GM10847 (cell line): ENCODE results near the gene DNAH17.

Experiments
- POLR2A ChIP-seq: IDR thresholded peaks from 2 replicates; pipeline ENCODE4 v1.6.1; 2011; ENCODE audit not compliant: insufficient read length; ENCODE audit errors: extremely low read depth

DNAH17 gene, protein sequence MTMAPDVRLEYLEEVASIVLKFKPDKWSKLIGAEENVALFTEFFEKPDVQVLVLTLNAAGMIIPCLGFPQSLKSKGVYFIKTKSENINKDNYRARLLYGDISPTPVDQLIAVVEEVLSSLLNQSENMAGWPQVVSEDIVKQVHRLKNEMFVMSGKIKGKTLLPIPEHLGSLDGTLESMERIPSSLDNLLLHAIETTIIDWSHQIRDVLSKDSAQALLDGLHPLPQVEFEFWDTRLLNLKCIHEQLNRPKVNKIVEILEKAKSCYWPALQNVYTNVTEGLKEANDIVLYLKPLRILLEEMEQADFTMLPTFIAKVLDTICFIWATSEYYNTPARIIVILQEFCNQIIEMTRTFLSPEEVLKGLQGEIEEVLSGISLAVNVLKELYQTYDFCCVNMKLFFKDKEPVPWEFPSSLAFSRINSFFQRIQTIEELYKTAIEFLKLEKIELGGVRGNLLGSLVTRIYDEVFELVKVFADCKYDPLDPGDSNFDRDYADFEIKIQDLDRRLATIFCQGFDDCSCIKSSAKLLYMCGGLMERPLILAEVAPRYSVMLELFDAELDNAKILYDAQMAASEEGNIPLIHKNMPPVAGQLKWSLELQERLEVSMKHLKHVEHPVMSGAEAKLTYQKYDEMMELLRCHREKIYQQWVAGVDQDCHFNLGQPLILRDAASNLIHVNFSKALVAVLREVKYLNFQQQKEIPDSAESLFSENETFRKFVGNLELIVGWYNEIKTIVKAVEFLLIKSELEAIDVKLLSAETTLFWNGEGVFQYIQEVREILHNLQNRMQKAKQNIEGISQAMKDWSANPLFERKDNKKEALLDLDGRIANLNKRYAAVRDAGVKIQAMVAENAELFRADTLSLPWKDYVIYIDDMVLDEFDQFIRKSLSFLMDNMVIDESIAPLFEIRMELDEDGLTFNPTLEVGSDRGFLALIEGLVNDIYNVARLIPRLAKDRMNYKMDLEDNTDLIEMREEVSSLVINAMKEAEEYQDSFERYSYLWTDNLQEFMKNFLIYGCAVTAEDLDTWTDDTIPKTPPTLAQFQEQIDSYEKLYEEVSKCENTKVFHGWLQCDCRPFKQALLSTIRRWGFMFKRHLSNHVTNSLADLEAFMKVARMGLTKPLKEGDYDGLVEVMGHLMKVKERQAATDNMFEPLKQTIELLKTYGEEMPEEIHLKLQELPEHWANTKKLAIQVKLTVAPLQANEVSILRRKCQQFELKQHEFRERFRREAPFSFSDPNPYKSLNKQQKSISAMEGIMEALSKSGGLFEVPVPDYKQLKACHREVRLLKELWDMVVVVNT (N-terminal part only)

DNA sequence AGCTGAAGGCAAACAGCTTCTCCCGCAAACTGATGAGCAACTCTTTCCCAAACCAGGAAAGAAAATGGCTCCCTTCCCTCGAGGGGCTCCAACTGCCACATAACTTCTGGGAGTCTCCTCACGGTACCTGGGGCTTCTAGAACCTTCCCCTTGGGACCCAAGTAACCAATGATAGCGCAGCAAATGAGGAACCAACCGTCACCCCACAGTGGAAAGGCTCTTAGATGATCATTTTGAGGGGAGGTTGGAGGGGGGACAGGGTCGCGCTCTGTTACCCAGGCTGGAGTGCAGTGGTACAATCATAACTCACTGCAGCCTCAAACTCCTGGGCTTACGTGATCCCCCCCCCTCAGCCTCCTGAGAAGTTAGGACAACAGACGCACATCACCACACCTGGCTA, at the start of gene DNAH17:
TSS of gene DNAH17 (minus strand) at position 101 of the 400 bp plus-strand sequence. CDS start 2,339 bp downstream, outside the sequence.
- no peak for TF ChIP-seq POLR2A

DNA sequence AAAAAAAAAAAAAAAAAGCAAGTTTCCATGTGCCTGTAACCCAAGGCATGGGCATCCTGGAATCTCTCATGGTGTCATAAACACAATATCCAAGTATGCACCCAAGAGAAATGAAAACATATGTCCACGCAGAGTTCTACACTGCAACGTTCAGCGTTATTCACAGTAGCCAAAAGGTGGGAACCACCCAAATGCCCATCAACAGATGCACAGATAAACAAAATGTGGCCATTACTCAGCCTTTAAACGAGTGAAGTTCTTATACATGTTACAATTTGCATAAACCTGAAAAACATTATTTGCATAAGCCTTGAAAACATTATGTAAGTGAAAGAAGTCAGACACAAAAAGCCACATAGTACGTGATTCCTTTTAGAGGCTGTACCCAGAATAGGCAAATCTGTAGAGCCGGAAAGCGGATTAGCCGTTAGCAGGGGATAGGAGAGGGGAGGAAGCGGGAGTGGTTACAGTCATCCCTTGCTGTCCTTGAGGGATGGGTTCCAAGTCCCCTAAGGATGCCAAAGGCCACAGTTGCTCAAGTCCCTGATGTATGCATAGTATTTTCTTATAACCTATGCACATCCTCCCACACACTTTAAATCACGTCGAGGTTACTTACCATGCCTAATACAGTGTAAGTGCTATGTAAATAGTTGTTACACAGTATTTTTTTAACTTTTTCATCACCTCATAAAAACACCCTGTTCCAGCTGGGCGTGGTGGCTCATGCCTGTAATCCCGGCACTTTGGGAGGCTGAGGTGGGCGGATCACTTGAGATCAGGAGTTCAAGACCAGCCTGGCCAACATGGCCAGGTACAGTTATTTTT, 47.3 kb upstream of the DNAH17 start:
- TF ChIP-seq POLR2A, result no peak

DNA sequence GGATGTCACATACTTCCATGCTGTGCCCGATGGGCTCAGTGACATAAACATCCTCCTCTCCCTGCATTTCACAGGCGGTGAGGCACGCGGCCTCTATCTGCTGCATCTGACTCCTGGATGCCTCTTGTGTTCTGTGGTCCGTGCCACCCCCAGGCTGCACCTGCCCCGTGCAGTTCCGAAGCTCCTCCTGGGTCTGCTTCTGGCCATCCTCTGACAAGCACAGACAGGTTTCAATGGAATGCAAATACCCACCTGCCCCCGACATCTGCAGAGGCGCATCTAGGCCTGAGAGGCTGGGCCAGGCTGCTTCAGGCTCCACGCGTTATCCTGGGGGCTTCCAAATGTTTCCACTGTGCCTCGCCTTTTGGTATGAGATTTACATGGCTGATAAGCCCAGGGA, 46.3 kb upstream of the DNAH17 start:
- no peak for TF ChIP-seq POLR2A

DNA sequence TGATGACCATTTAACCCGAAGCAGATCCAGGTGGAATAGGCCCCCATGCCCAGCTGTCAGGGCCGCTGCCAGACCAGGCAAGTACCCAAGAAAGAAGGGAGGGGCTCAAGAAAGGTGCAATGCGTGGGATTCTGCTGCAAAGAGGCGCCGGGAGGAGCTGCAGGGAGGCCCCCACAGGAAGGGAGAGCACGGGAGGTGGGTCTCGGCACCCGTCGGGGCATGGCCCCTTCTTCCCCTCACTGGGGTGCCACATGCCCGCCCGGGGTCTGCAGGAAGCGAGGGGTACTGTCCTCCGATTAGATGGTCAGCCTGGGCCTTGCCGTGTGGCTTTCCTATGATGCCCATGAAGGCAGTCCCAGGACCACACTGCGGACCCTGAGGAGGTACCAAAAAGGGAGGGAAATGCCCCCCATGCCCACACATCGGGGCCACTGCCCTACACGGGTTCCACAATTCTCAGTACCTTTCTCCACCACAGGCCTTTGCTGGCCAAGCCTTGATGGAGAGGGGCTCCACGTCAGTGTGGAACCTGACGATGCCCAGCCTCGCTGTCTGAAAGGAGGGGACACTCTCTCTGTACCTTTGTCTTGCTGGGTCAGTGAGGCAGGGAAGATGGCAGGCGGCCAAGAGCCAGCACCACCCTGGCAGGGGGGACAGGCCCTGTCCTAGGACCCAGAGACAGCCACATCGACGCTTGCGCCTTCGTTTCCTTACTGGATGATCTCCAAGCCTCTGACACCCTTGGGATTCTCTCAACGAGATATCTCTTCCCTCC, 45.5 kb upstream of the DNAH17 start:
- TF ChIP-seq POLR2A, result no peak

DNA sequence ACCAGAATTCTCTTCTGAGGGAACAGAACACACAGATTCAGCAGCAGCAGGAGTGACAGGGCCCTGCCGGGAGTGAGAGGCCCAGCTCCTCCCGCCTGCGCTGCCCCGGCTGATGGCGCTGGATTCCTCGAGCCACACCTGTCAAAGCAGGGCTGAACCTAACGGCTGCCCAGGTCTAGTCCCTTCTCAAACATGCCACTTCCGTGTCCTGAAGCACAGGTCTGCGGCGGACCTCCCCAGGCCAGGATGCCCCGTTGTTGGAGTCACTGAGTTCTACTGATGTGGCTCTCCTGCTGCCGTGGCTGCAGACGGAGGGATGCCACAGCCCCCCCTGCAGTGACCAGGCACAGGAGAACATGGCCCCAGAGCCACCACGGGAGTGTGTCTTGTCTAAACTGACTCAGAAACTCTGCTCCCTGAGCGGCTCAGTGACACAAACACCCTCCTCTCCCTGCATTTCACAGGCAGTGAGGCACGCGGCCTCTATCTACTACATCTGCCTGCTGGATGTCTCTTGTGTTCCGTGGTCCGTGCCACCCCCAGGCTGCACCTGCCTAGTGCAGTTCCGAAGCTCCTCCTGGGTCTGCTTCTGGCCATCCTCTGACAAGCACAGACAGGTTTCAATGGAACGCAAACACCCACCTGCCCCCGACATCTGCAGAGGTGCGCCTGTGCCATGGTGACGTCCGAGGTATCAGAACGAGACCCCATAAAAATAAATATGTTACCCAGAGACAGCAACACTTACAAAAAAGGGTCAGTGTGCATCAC, 44.7 kb upstream of the DNAH17 start:
- no peak for TF ChIP-seq POLR2A

DNA sequence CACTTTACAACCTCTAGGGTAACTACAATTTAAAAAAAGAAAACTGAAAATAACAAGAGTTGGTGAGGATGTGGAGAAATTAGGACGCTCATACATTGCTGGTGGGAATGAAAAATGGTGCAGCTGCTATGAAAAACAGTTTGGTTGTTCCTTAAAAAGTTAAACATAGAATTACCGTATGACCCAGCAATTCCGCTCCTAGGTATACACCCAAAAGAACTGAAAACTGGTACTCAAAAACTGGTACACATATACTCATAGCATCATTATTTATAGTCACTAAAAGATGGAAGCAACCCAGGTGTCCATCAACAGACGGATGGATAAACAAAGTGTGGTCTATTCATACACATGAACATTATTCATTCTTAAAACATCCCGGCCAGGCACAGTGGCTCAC, 42.9 kb upstream of the DNAH17 start:
- TF ChIP-seq POLR2A, result no peak

DNA sequence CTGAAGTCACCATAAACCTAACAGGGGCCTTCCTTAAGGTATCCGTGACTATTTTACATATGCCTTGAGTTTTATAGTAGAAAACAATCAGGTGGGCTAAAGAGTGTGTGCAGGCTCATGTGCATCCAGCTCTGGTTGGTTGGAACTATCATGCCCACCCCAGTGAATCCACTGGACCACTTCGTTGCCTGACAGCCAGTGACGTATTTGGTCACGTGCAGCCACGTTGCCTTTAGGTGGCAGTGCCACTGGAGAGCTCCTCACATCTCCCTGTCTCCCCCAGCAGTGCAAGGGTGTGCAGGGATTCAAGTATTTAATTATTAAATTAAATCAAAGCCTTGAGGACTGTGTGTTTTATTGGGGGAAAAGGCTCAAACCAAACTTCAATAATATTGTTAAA, 42.1 kb upstream of the DNAH17 start:
- TF ChIP-seq POLR2A, result no peak

DNA sequence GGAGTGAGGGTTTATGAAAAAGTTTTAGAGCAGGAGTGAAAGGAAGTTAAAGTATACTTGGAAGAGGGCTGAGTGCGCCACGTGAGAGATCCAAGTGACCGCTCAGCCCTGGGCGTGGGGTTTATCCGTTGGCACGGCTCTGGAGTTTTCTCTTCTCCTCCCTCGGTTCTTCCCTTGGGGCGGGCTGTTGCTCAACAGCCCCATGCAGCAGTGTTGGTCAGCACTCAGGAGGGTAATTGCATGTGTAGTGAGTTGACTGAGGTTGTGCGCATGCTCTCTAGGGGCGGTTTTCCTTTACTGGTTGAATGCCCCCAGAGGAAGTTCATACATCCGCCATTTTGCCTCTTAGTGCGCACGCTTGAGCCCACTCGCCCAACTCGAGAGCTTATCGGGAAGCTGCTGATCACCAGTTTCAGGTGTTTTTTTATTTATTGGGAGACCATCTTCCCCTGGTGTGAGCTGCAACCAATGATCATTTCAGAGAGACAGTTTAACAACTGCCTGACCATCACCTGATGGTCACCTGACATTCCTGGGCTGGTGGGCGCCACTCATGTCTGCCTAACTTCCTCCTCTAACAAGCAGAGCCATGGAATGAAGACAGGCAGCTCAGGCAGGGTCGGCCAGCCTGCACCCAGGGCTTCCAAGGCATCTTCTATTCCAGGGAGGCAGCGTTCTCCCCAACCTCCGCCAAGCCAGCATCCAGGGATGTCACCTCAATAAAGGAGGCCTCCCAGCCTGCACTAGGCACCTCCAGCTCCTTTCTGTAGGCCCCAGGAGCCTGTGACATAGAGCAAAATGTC, 41.3 kb upstream of the DNAH17 start:
- no peak for TF ChIP-seq POLR2A

DNA sequence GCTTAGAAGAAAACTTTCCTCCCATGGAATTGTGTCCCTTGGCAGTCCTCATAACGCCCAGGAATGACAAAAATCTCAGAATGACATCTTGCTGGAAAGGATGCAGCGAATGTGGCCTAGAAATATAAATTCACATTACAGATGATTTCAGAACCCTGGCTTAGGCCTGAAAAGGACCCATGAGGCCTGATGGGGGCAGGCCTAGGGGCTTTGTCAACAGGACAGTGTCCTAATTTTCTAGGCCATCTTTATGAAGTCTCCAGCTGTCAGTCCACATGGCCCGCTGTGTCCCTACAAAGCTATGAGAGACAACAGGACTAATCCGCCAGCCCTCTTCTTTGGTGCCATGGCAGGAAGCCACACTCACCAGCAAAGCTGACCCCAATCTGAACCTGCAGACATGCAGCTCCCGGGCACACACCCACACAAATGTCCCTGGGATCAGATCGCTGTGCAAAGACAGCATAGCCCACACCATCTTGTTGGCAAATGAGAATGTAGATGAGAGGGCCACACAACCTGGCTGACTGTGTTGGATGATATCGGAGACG, 40.4 kb upstream of the DNAH17 start:
- no peak for TF ChIP-seq POLR2A

DNA sequence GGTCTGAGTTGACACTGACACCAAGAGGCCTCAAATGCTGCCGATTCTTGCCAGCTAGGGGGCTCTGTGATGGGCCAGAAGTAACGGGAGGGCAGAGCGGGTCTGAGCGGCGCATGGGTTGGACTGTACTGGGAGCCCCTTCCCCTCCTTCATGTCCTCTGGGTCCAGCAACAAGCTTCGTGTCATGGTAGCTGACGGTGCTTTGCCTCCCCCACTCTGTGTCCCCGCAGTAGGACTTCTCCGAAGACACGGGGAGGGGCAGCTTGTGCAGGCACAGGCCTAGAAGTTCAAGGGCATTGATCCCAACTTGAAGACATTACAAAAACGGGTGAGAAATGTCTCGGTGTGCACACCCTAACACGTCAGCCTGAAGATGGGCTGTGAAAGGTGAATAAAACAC, 39.8 kb upstream of the DNAH17 start:
- TF ChIP-seq POLR2A, result no peak

DNA sequence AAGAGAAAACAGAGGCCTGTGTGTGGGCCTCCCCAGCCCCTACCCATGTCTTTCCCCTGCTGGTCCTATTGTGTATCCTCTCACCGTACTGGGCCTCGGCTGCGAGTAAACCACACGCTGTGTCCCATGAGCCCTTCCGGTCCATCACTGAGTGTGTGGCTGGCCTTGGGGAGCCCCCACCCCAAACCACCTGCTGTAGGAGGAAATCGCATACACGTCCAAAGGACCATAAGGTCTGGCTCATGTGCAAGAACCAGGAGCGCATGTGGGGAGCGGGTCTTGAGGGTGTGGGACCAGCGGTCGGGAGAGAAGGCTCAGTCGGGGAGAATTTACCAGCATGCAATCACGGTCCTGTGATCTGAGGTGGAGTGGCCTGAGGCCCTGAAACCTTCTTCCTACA, 38.4 kb upstream of the DNAH17 start:
- TF ChIP-seq POLR2A, result no peak

DNA sequence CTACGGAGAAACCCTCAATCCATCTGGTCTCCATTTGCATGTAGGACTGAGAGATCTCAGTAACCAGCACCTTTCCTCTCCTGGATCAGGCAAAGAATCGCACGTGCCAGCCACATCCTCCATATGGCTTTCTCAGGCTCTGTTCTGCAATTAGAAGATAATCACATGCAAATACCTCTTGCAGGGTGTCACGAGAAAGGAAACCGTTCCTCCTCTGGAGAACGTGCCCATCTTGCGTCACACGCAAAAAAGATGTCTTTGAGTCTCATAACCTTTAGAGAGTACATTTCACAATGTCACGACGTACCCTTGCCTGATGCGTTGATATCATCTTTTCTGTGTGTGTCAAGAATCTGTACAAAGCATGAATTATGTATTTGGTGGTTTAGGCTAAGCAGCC, 36.2 kb upstream of the DNAH17 start:
- TF ChIP-seq POLR2A, result no peak
